Pulmonary artery endothelial cell (primary cell): ENCODE data around the gene VWA7. TPM values are rescaled to one million over a fixed set of nuclear protein-coding genes. Genes with fewer than 3 reads are reported as not detected.

Source experiments
- total RNA-seq: library from RNA; depleted of rRNA; stranded (reverse); fragments of >200 nt; gene quantifications from 2 replicates; pipeline ENCODE4 v1.2.3, GENCODE V29; 2014

VWA7 gene
- total RNA-seq, 1 donor from 2014 or later = under 0.01 TPM

Other genes with a start within 250 kb of the VWA7 start
- not detected in 2 replicates for gene MCCD1, start 248.4 kb downstream of the VWA7 start, total RNA-seq
- 507 and 634 TPM in 2 replicates for gene DDX39B, start 235.3 kb downstream of the VWA7 start, total RNA-seq
- gene ATP6V1G2, start 230.7 kb downstream of the VWA7 start, total RNA-seq = 0.42 and 0.59 TPM in 2 replicates
- 21.9 and 30.1 TPM in 2 replicates for gene NFKBIL1, start 229.7 kb downstream of the VWA7 start, total RNA-seq
- 0.07 TPM in 1 of 2 replicates, not detected in the other for gene LTA, start 205.0 kb downstream of the VWA7 start, total RNA-seq
- not detected in 2 replicates for gene TNF, start 201.8 kb downstream of the VWA7 start, total RNA-seq
- gene LTB, start 194.9 kb downstream of the VWA7 start, total RNA-seq = 1.6 and 2.2 TPM in 2 replicates
- 0.14 and 0.73 TPM in 2 replicates for gene LST1, start 191.1 kb downstream of the VWA7 start, total RNA-seq
- gene NCR3, start 184.3 kb downstream of the VWA7 start, total RNA-seq = not detected in 2 replicates
- gene AIF1, start 162.1 kb downstream of the VWA7 start, total RNA-seq = not detected in 2 replicates
- gene PRRC2A, start 156.6 kb downstream of the VWA7 start, total RNA-seq = 33.6 and 36.4 TPM in 2 replicates
- 110 and 116 TPM in 2 replicates for gene BAG6, start 124.7 kb downstream of the VWA7 start, total RNA-seq
- 0.40 and 0.46 TPM in 2 replicates for gene APOM, start 121.4 kb downstream of the VWA7 start, total RNA-seq
- gene C6orf47, start 116.5 kb downstream of the VWA7 start, total RNA-seq = 18.7 and 20.5 TPM in 2 replicates
- gene GPANK1, start 112.3 kb downstream of the VWA7 start, total RNA-seq = 12.1 and 12.5 TPM in 2 replicates
- gene CSNK2B, start 111.2 kb downstream of the VWA7 start, total RNA-seq = 98.5 and 102 TPM in 2 replicates
- gene LY6G5B, start 107.4 kb downstream of the VWA7 start, total RNA-seq = 1.5 and 1.9 TPM in 2 replicates
- 0.86 and 0.88 TPM in 2 replicates for gene LY6G5C, start 96.3 kb downstream of the VWA7 start, total RNA-seq
- gene ABHD16A, start 74.0 kb downstream of the VWA7 start, total RNA-seq = 37.3 and 65.3 TPM in 2 replicates
- gene LY6G6F, start 70.5 kb downstream of the VWA7 start, total RNA-seq = not detected in 2 replicates
- gene LY6G6D, start 62.0 kb downstream of the VWA7 start, total RNA-seq = not detected in 2 replicates
- gene LY6G6C, start 55.6 kb downstream of the VWA7 start, total RNA-seq = not detected in 2 replicates
- gene MPIG6B, start 54.0 kb downstream of the VWA7 start, total RNA-seq = not detected in 2 replicates
- gene DDAH2, start 48.0 kb downstream of the VWA7 start, total RNA-seq = 84.0 and 89.4 TPM in 2 replicates
- gene CLIC1, start 40.8 kb downstream of the VWA7 start, total RNA-seq = 860 and 926 TPM in 2 replicates
- gene MSH5, start 37.3 kb downstream of the VWA7 start, total RNA-seq = 6.1 and 6.7 TPM in 2 replicates
- 0.78 and 0.92 TPM in 2 replicates for gene SAPCD1, start 14.7 kb downstream of the VWA7 start, total RNA-seq
- 73.2 and 74.0 TPM in 2 replicates for gene VARS1, start 18.4 kb upstream of the VWA7 start, total RNA-seq
- gene LSM2, start 29.6 kb upstream of the VWA7 start, total RNA-seq = 45.8 and 55.3 TPM in 2 replicates
- 0.53 and 1.9 TPM in 2 replicates for gene HSPA1L, start 38.0 kb upstream of the VWA7 start, total RNA-seq
- 33.6 and 431 TPM in 2 replicates for gene HSPA1A, start 38.2 kb upstream of the VWA7 start, total RNA-seq
- gene HSPA1B, start 50.4 kb upstream of the VWA7 start, total RNA-seq = 48.7 and 575 TPM in 2 replicates
- 54.3 and 71.7 TPM in 2 replicates for gene NEU1, start 85.5 kb upstream of the VWA7 start, total RNA-seq
- gene SLC44A4, start 101.7 kb upstream of the VWA7 start, total RNA-seq = 0.07 TPM in 1 of 2 replicates, not detected in the other
- 46.4 and 61.8 TPM in 2 replicates for gene EHMT2, start 120.4 kb upstream of the VWA7 start, total RNA-seq
- 3.5 and 5.2 TPM in 2 replicates for gene ZBTB12, start 124.8 kb upstream of the VWA7 start, total RNA-seq
- gene C2, start 150.4 kb upstream of the VWA7 start, total RNA-seq = not detected in 2 replicates
- 3.4 and 4.0 TPM in 2 replicates for gene CFB, start 168.8 kb upstream of the VWA7 start, total RNA-seq
- gene NELFE, start 181.6 kb upstream of the VWA7 start, total RNA-seq = 110 and 121 TPM in 2 replicates
- gene SKIC2, start 181.8 kb upstream of the VWA7 start, total RNA-seq = 42.9 and 49.6 TPM in 2 replicates
- 10.1 and 11.6 TPM in 2 replicates for gene DXO, start 194.8 kb upstream of the VWA7 start, total RNA-seq
- gene C4A, start 204.7 kb upstream of the VWA7 start, total RNA-seq = 0.46 and 1.3 TPM in 2 replicates
- gene C4B, start 237.5 kb upstream of the VWA7 start, total RNA-seq = 0.66 and 1.0 TPM in 2 replicates